BE2C (cell line): ENCODE measurements around the gene SPACA6.
"Not testable (repeated sequence)": the region's sequence is repeated elsewhere in the genome, so short reads cannot be mapped to it uniquely, and the experiment has no call there.

Source experiments
- DNase-seq: peaks from one replicate; pipeline ENCODE4 v3.0.0-alpha.2; 2020
- H3K27me3 ChIP-seq: fragments of 250-450 bp; sonication (Bioruptor Pico); 2 replicates; pipeline ENCODE4 v1.5.1; 2020; ENCODE audit warnings: mild to moderate bottlenecking
- H3K36me3 ChIP-seq: fragments of 250-450 bp; sonication (Bioruptor Pico); 2 replicates; pipeline ENCODE4 v1.5.1; 2020; ENCODE audit warnings: mild to moderate bottlenecking
- H3K4me1 ChIP-seq: fragments of 250-450 bp; sonication (Bioruptor Pico); 2 replicates; pipeline ENCODE4 v1.5.1; 2020
- H3K4me3 ChIP-seq: 2 replicates; pipeline ENCODE4 v1.5.1; 2011; ENCODE audit warnings: low read depth, low read length
- H3K9me3 ChIP-seq: fragments of 250-450 bp; sonication (Bioruptor Pico); 2 replicates; pipeline ENCODE4 v1.5.1; 2020
- TF ChIP-seq, protein P1 (sequence below): IDR thresholded peaks from 2 replicates; pipeline ENCODE4 v1.5.1; 2012; ENCODE audit warnings: mild to moderate bottlenecking, low read depth, low read length

The SPACA6 gene

DNA sequence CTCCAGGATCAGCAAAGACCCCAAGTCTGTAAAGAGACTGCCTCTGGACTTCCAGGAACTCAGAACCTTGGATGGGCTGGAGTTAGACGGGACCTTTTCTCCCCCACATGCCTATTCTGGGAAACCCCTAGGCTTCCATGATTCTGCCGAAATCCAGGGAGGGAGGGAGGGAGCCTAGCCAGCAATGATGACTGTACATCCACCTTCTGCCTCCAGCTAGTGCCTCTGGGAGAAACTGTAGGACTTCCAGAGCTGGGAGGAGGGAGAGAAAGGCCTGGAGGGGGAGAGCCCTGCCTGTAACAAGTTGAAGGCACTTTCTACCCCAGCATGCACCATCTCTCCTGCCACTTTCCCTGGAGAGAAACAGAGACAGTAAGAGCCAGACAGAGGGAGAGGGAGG, 36.7 kb downstream of the SPACA6 start:
- Histone ChIP-seq H3K27me3 (peaks cover 22% of the 10 kb centered on the region), H3K4me1 (no peaks in the 10 kb centered on the region), H3K9me3 (no peaks in the 10 kb centered on the region), H3K36me3 (no peaks in the 10 kb centered on the region), H3K4me3 (no peak overlapping the region)
- TF ChIP-seq, protein P1, sequence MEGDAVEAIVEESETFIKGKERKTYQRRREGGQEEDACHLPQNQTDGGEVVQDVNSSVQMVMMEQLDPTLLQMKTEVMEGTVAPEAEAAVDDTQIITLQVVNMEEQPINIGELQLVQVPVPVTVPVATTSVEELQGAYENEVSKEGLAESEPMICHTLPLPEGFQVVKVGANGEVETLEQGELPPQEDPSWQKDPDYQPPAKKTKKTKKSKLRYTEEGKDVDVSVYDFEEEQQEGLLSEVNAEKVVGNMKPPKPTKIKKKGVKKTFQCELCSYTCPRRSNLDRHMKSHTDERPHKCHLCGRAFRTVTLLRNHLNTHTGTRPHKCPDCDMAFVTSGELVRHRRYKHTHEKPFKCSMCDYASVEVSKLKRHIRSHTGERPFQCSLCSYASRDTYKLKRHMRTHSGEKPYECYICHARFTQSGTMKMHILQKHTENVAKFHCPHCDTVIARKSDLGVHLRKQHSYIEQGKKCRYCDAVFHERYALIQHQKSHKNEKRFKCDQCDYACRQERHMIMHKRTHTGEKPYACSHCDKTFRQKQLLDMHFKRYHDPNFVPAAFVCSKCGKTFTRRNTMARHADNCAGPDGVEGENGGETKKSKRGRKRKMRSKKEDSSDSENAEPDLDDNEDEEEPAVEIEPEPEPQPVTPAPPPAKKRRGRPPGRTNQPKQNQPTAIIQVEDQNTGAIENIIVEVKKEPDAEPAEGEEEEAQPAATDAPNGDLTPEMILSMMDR, result no peak
- no peak for DNase-seq

DNA sequence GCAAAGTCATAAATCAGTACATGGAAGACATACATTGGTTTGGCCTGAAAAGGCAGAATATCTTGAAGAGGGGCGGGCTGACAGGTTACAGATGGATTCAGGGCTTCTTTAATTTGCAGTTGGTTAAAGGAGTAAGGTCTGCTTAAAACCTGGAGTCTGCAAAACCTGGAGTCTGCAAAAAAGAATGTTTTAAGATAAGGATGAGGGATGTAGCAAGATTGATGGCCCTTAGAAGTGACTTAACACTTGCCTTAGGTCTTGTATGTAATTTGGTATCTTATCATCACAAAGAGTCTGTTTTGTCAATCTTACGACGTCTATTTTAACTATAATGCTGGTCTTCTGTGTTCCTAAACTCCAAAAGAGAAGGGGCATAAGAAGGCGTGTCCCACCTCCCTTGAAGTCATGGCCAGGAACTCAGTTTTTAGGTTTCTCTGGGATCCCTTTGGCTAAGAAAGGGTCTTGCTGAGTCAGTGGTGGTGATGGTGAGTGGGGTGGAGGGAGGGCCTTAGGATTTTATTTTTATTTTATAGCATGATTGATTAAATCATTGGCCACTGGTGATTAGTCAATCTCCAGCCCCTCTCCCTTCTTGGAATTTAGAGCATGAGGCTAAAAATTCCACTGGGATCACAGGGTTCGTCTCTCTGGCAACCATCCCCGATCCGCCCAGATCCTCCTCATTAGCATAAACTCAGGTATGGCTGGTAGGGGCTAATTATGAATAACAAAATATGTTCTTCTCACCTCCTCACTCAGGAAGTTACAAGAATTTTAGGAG, 40.8 kb downstream of the SPACA6 start:
- no peak for DNase-seq
- no peaks in the 10 kb centered on the region for H3K9me3 ChIP-seq
- TF ChIP-seq, protein P1, result no peak
- H3K4me1 ChIP-seq, result no peaks in the 10 kb centered on the region
- H3K4me3 ChIP-seq, result no peak overlapping the region
- no peaks in the 10 kb centered on the region for H3K36me3 ChIP-seq
- H3K27me3 ChIP-seq, result peaks cover 16% of the 10 kb centered on the region

DNA sequence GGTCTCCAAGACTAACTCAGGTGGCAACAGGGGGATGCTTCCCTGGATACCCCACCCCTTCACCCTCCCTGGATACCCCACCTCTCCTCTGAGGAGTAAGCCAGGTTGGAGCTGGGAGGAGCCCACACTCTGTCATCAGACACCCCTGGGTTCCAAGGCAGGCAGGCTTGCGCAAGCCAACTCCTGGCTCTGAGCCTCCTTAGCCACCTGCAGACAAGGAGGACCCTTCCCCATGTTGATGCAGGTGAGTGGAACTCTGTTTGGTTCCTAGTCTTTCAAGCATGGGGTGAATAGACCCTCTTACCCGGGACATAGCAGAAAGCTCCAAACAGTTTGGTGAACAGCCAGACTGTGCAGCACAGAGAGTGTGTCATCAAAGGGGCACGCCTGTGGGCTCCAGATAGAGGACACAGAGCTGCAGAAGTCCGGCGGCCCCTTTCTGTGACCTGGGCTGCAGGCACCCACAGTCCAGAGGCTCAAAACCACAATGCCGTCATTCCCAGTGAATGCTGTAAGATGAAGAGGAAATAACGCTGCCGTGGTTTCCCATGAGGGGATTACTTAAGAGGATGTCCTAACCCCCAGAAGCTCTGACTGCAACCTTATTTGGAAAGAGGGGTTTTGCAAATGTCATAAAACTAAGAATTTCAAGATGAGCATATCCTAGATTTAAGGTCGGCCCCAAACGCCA, 42.8 kb downstream of the SPACA6 start:
- TF ChIP-seq, protein P1, result no peak
- DNase-seq, result no peak
- Histone ChIP-seq H3K36me3 (no peaks in the 10 kb centered on the region), H3K4me3 (no peak overlapping the region), H3K4me1 (no peaks in the 10 kb centered on the region), H3K9me3 (no peaks in the 10 kb centered on the region), H3K27me3 (peaks cover 19% of the 10 kb centered on the region)

DNA sequence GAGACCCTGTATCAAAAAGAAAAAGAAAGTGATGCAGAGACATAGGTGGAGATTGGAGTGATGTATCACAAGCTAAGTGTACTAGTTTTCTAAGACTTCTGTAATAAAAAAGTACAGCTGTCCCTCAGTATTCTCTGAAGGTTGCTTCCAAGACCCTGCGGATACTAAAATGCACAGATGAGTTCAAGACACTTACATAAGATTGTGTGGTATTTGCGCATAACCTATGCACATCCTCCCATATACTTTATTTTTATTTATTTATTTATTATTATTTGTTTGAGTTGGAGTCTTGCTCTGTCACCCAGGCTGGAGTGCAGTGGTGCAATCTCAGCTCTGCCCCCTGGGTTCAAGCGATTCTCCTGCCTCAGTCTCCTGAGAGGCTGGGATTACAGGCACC, 44.3 kb downstream of the SPACA6 start:
- H3K27me3 ChIP-seq, result peaks cover 19% of the 10 kb centered on the region
- DNase-seq, result no peak

DNA sequence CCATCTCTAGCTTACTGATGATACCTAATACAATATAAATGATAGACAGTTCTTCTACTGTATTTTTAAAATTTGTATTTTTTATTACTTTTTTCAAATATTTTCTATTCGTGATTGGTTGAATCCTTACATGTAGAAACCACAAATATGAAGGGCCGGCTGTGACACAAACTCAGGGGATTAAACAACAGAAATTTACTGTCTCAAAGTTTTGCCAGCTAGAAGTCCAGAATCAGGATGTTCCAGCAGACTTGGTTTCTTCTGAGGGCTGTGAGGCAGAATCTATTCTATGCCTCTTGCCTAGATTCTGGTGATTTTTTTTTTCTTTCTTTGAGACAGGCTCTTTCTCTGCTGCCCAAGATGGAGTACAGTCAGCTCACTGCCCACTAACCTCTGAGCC, 44.8 kb downstream of the SPACA6 start:
- TF ChIP-seq, protein P1, result no peak
- H3K36me3 ChIP-seq, result no peaks in the 10 kb centered on the region
- no peaks in the 10 kb centered on the region for H3K9me3 ChIP-seq
- H3K27me3 ChIP-seq, result peaks cover 19% of the 10 kb centered on the region
- H3K4me3 ChIP-seq, result no peak overlapping the region
- DNase-seq, result no peak
- no peaks in the 10 kb centered on the region for H3K4me1 ChIP-seq

More for the DNA sequence above, 44.3 kb downstream of the SPACA6 start:
- Histone ChIP-seq H3K9me3 (no peaks in the 10 kb centered on the region), H3K4me3 (no peak overlapping the region), H3K4me1 (no peaks in the 10 kb centered on the region), H3K36me3 (no peaks in the 10 kb centered on the region)
- TF ChIP-seq, protein P1, result no peak

DNA sequence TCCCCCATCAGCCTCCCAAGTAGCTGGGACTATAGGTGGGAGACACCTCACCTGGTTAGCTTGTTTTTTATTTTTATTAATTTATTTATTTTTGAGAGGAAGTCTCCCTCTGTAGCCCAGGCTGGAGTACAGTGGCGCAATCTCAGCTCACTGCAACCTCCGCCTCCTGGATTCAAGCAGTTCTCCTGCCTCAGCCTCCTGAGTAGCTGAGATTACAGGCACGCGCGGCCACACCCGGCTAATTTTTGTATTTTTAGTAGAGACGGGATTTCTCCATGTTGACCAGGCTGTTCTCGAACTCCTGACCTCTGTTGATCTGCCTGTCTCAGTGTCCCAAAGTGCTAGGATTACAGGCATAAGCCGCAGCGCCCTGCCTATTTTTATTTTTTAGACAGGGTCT, 45.4 kb downstream of the SPACA6 start:
- not testable (repeated sequence) for H3K4me1 ChIP-seq, H3K4me3 ChIP-seq, H3K36me3 ChIP-seq, DNase-seq, H3K9me3 ChIP-seq
- H3K27me3 ChIP-seq, result peaks cover 19% of the 10 kb centered on the region
